Muscle of leg (tissue), 11 donors: ENCODE data around the gene MYH7. TPM values are rescaled to one million over a fixed set of nuclear protein-coding genes. Genes with fewer than 3 reads are reported as not detected.

Source experiments
- DNase-seq: peaks from one replicate; pipeline ENCODE4 v3.0.0; 2013
- H3K27ac ChIP-seq: one replicate; pipeline ENCODE4 v1.5.1; 2013; ENCODE audit warnings: mild to moderate bottlenecking, low read length, control low read depth
- H3K27me3 ChIP-seq: one replicate; pipeline ENCODE4 v1.6.1; 2013; ENCODE audit warnings: low read length; ENCODE audit not compliant: control insufficient read depth, insufficient read depth
- H3K36me3 ChIP-seq: one replicate; pipeline ENCODE4 v1.6.1; 2013; ENCODE audit warnings: low read length; ENCODE audit not compliant: control insufficient read depth, insufficient read depth
- H3K4me1 ChIP-seq: one replicate; pipeline ENCODE4 v1.6.1; 2013; ENCODE audit warnings: low read length; ENCODE audit not compliant: control insufficient read depth, insufficient read depth
- H3K4me3 ChIP-seq: one replicate; pipeline ENCODE4 v1.5.1; 2013; ENCODE audit warnings: low read length, control low read depth
- H3K9me3 ChIP-seq: replicated peaks from 2 replicates; pipeline ENCODE4 v1.6.1; 2013; ENCODE audit warnings: low read depth, low read length; ENCODE audit not compliant: control insufficient read depth
- WGBS: methylation state at CpG from one replicate; pipeline ENCODE4 v1.1.5; 2013; ENCODE audit warnings: missing lambda C conversion rate; ENCODE audit not compliant: insufficient coverage; 5-methylcytosine and 5-hydroxymethylcytosine counted together
- polyA plus RNA-seq, 8 donors: library from polyadenylated mRNA; unstranded; fragments of 120-200 nt; gene quantifications; one replicate each; pipeline versions ENCODE4 v1.2.1 to v1.2.3, GENCODE V29; 2013; ENCODE audit warnings: inconsistent platforms in 1 of 8, low replicate concordance in 1 of 8; ENCODE audit not compliant: insufficient read length in 8 of 8, insufficient read depth in 1 of 8
- total RNA-seq: library from RNA; stranded (reverse); fragments of 120-200 nt; gene quantifications from one replicate; pipeline ENCODE4 v1.2.4, GENCODE V29; 2013

MYH7 gene
- total and polyA plus RNA-seq, 9 donors = 124 to 948 (median 558) TPM

- Histone ChIP-seq H3K9me3 (no peaks in the 10 kb centered on the region), H3K27ac (no peak overlapping the region), H3K27me3 (peaks cover 9% of the 10 kb centered on the region), H3K36me3 (no peaks in the 10 kb centered on the region), H3K4me3 (no peak overlapping the region), H3K4me1 (peaks cover 11% of the 10 kb centered on the region)
- no peak for DNase-seq
- no CpG with 5 or more reads among the region's 3 CpGs for WGBS
Measured at GRCh38 chr14:23373041-23373440, 62.4 kb downstream of the MYH7 start.

- 71% methylated on average over 1 of the region's 2 CpGs for WGBS
Measured at GRCh38 chr14:23372509-23372908, 63.0 kb downstream of the MYH7 start, which contains the start of gene IL25. IL25 (plus strand) TSS chr14:23372809.

GRCh38 chr14:23371865-23372264, 63.6 kb downstream of the MYH7 start:
- WGBS = no CpG with 5 or more reads among the region's 1 CpG
- Histone ChIP-seq H3K4me3 (no peak overlapping the region), H3K27me3 (peaks cover 12% of the 10 kb centered on the region), H3K4me1 (peaks cover 13% of the 10 kb centered on the region), H3K27ac (no peak overlapping the region), H3K36me3 (no peaks in the 10 kb centered on the region), H3K9me3 (no peaks in the 10 kb centered on the region)
- no peak for DNase-seq

More at GRCh38 chr14:23372509-23372908, 63.0 kb downstream of the MYH7 start, which contains the start of gene IL25:
- Histone ChIP-seq H3K27me3 (peaks cover 13% of the 10 kb centered on the region), H3K36me3 (no peaks in the 10 kb centered on the region), H3K9me3 (no peaks in the 10 kb centered on the region), H3K27ac (no peak within 1 kb of the TSS), H3K4me3 (no peak within 1 kb of the TSS), H3K4me1 (peaks cover 12% of the 10 kb centered on the region)
- no peak for DNase-seq

- no peaks in the 10 kb centered on the region for H3K9me3 ChIP-seq
- no peak for DNase-seq
- H3K36me3 ChIP-seq = no peaks in the 10 kb centered on the region
- H3K4me1 ChIP-seq = peaks cover 13% of the 10 kb centered on the region
- peaks cover 12% of the 10 kb centered on the region for H3K27me3 ChIP-seq
- 17% methylated on average over 1 of the region's 1 CpG for WGBS
- H3K4me3 ChIP-seq = no peak overlapping the region
- no peak overlapping the region for H3K27ac ChIP-seq
Measured at GRCh38 chr14:23370221-23370620, 65.2 kb downstream of the MYH7 start.

GRCh38 chr14:23366426-23366921, 69.0 kb downstream of the MYH7 start:
- WGBS = 3% methylated on average over 30 of the region's 34 CpGs

GRCh38 chr14:23365732-23366425, 69.6 kb downstream of the MYH7 start:
- H3K27ac ChIP-seq = peak overlapping the region; percentile 96
- DNase-seq = peak; percentile 96
- H3K27me3 ChIP-seq = peaks cover 24% of the 10 kb centered on the region
- WGBS = 2% methylated on average over 29 of the region's 51 CpGs
- H3K9me3 ChIP-seq = no peaks in the 10 kb centered on the region
- peaks cover 40% of the 10 kb centered on the region for H3K4me1 ChIP-seq
- peak overlapping the region; percentile 76 for H3K4me3 ChIP-seq
- peaks cover 25% of the 10 kb centered on the region for H3K36me3 ChIP-seq

More at GRCh38 chr14:23366426-23366921, 69.0 kb downstream of the MYH7 start:
- H3K4me3 ChIP-seq = peak overlapping the region; percentile 34
- peak overlapping the region; percentile 96 for H3K27ac ChIP-seq
- H3K27me3 ChIP-seq = peaks cover 24% of the 10 kb centered on the region
- peaks cover 20% of the 10 kb centered on the region for H3K36me3 ChIP-seq
- H3K9me3 ChIP-seq = no peaks in the 10 kb centered on the region
- peak; percentile 90 for DNase-seq
- H3K4me1 ChIP-seq = peaks cover 36% of the 10 kb centered on the region

- peaks cover 47% of the 10 kb centered on the region for H3K4me1 ChIP-seq
- WGBS = under 1% methylated on average over 74 of the region's 74 CpGs
- H3K27ac ChIP-seq = peak within 1 kb of the TSS; percentile 96
- peaks cover 20% of the 10 kb centered on the region for H3K27me3 ChIP-seq
- no peaks in the 10 kb centered on the region for H3K9me3 ChIP-seq
- H3K4me3 ChIP-seq = peak within 1 kb of the TSS; percentile 76
- H3K36me3 ChIP-seq = peaks cover 32% of the 10 kb centered on the region
- DNase-seq = peak; percentile 88
Measured at GRCh38 chr14:23365036-23365731, 70.3 kb downstream of the MYH7 start, which contains the start of gene EFS. EFS (minus strand) TSS chr14:23365172; CDS start chr14:23365025, 147 bp downstream.

- WGBS = 5% methylated on average over 16 of the region's 21 CpGs
- Histone ChIP-seq H3K27ac (peak overlapping the region; percentile 96), H3K9me3 (no peaks in the 10 kb centered on the region), H3K36me3 (peaks cover 39% of the 10 kb centered on the region), H3K4me1 (peaks cover 50% of the 10 kb centered on the region), H3K4me3 (peak overlapping the region; percentile 76), H3K27me3 (peaks cover 20% of the 10 kb centered on the region)
- peak; percentile 83 for DNase-seq
Measured at GRCh38 chr14:23364164-23365035, 71.1 kb downstream of the MYH7 start.
